OCI-LY1 (cell line): ENCODE data around the gene PUS7L.

Experiments used
- CTCF ChIP-seq: fragments of 200-600 bp; sonication (generic), shearing (Covaris generic); IDR thresholded peaks from 2 replicates; pipeline ENCODE4 v1.5.1; 2017; ENCODE audit warnings: mild to moderate bottlenecking, antibody characterized with exemption, low read length, moderate library complexity, mixed read lengths
- EZH2 ChIP-seq: fragments of 200-600 bp; sonication (generic), shearing (Covaris generic); IDR thresholded peaks from 2 replicates; pipeline ENCODE4 v1.8.0; 2017; ENCODE audit warnings: borderline replicate concordance, mixed run types, mild to moderate bottlenecking, antibody characterized with exemption, low read length, moderate library complexity, mixed read lengths

DNA sequence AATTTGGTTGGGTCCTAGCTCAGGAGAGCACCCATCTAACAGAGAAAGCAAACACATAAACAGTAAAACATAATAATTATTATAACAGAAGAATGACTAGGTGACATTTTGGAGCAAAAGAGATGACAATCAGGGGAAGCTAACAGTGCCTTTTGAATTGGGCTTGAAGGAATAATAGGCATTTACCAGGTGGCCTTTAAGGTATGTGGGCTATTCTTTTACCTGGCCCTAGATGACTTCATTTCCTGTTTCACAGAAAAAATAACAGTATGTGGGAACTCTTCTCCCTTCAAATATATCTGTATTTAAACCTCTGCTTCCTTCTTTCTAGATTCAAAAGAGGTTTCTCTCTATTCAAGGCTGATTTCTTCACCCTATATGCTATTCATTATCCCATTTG, 4.0 kb upstream of the PUS7L start:
- TF ChIP-seq CTCF (no peak), EZH2 (no peak)
